Stimulated activated CD8-positive, alpha-beta memory T cell treated with anti-CD3 and anti-CD28 coated beads, Interleukin-7, amount 100 ng/mL, for 48 hours (primary cell): ENCODE measurements around the gene XXYLT1.
"Not testable (repeated sequence)": the region's sequence is repeated elsewhere in the genome, so short reads cannot be mapped to it uniquely, and the experiment has no call there.

ENCODE experiments used
- DNase-seq, 2 donors: peaks; one replicate each; pipeline ENCODE4 v3.0.0-alpha.2; 2020; ENCODE audit warnings: low read depth in 1 of 2; ENCODE audit errors: extremely low read depth in 1 of 2

XXYLT1 gene

GRCh38 chr3:195058336-195059005 is 212.5 kb downstream of the XXYLT1 start:
- no peak for DNase-seq

- DNase-seq: no peak
These were observed 213.2 kb downstream of the XXYLT1 start for GRCh38 chr3:195057716-195058115.

- DNase-seq: no peak
These were observed 214.5 kb downstream of the XXYLT1 start for GRCh38 chr3:195056506-195056905.

GRCh38 chr3:195054311-195054710 is 216.6 kb downstream of the XXYLT1 start:
- DNase-seq: no peak

- no peak for DNase-seq
These were observed 218.0 kb downstream of the XXYLT1 start for GRCh38 chr3:195052939-195053338.

- DNase-seq: not testable (repeated sequence)
These were observed 220.7 kb downstream of the XXYLT1 start for GRCh38 chr3:195050296-195050695.

- DNase-seq: no peak
These were observed 222.7 kb downstream of the XXYLT1 start for GRCh38 chr3:195048059-195048905.

GRCh38 chr3:195047536-195047935 is 223.4 kb downstream of the XXYLT1 start:
- no peak for DNase-seq

GRCh38 chr3:195046441-195046840 is 224.5 kb downstream of the XXYLT1 start:
- DNase-seq: no peak

GRCh38 chr3:195045481-195046210 is 225.3 kb downstream of the XXYLT1 start:
- no peak for DNase-seq

GRCh38 chr3:195044411-195044810 is 226.5 kb downstream of the XXYLT1 start:
- DNase-seq: no peak

GRCh38 chr3:195043607-195044339 is 227.2 kb downstream of the XXYLT1 start:
- no peak for DNase-seq

GRCh38 chr3:195042743-195043606 is 228.0 kb downstream of the XXYLT1 start:
- DNase-seq: no peak

- no peak for DNase-seq
These were observed 228.9 kb downstream of the XXYLT1 start for GRCh38 chr3:195041871-195042742.

- no peak for DNase-seq
These were observed 230.0 kb downstream of the XXYLT1 start for GRCh38 chr3:195040773-195041520.

GRCh38 chr3:195040094-195040493 is 230.9 kb downstream of the XXYLT1 start:
- DNase-seq: no peak

GRCh38 chr3:195039180-195039843 is 231.6 kb downstream of the XXYLT1 start:
- DNase-seq: no peak

- DNase-seq: no peak
These were observed 232.8 kb downstream of the XXYLT1 start for GRCh38 chr3:195038161-195038560.
